ENCODE measurements around the gene AUTS2. TPM values are rescaled to one million over a fixed set of nuclear protein-coding genes. Genes with fewer than 3 reads are reported as not detected.

AUTS2 gene
- total and polyA plus RNA-seq, 10 donors, result 6.1 to 54.8 (median 29.1) TPM

GRCh38 chr7:70539617-70540016 is 941.3 kb downstream of the AUTS2 start:
- no peak for TF ChIP-seq POLR2AphosphoS5 (IDR thresholded peaks at IDR 0.05)
- TF ChIP-seq CTCF (IDR thresholded peaks at IDR 0.05 in 8 of 11, conservative IDR thresholded peaks at IDR 0.05 in 3 of 11), result no peak
- no peak for TF ChIP-seq POLR2A (IDR thresholded peaks at IDR 0.05)
- H3K27ac ChIP-seq, result no peak overlapping the region
- H3K9me3 ChIP-seq, result no peaks in the 10 kb centered on the region
- DNase-seq, result no peak
- intact Hi-C loops (cut with DNase I; ENCODE audit: low total_unique reads), result no loop called here
- no peaks in the 10 kb centered on the region for H3K36me3 ChIP-seq
- no peak overlapping the region for H3K4me3 ChIP-seq
- no peaks in the 10 kb centered on the region for H3K4me1 ChIP-seq
- WGBS, 5 donors, result 82 to 93% (median 89%) methylated on average over 9 of the region's 9 CpGs
- H3K27me3 ChIP-seq (replicated peaks in 1 of 7), result no peaks in the 10 kb centered on the region

- H3K4me3 ChIP-seq, result no peak overlapping the region
- WGBS, 5 donors, result 43 to 76% (median 49%) methylated on average over 1 of the region's 1 CpG
- no peak overlapping the region for H3K27ac ChIP-seq
- intact Hi-C loops (cut with DNase I; ENCODE audit: low total_unique reads), result no loop called here
- no peaks in the 10 kb centered on the region for H3K36me3 ChIP-seq
- no peaks in the 10 kb centered on the region for H3K27me3 ChIP-seq (replicated peaks in 1 of 7)
- TF ChIP-seq POLR2A (IDR thresholded peaks at IDR 0.05), result no peak
- TF ChIP-seq POLR2AphosphoS5 (IDR thresholded peaks at IDR 0.05), result no peak
- TF ChIP-seq CTCF (IDR thresholded peaks at IDR 0.05 in 8 of 11, conservative IDR thresholded peaks at IDR 0.05 in 3 of 11), result no peak
- no peaks in the 10 kb centered on the region for H3K4me1 ChIP-seq
- no peaks in the 10 kb centered on the region for H3K9me3 ChIP-seq
- no peak for DNase-seq
These were observed 942.4 kb downstream of the AUTS2 start for GRCh38 chr7:70540641-70541040.

GRCh38 chr7:70542750-70543376 is 944.6 kb downstream of the AUTS2 start:
- H3K27me3 ChIP-seq (replicated peaks in 1 of 7), result no peaks in the 10 kb centered on the region
- no peak overlapping the region for H3K4me3 ChIP-seq
- TF ChIP-seq POLR2AphosphoS5 (IDR thresholded peaks at IDR 0.05) (no peak), CTCF (IDR thresholded peaks at IDR 0.05 in 8 of 11, conservative IDR thresholded peaks at IDR 0.05 in 3 of 11) (no peak), POLR2A (IDR thresholded peaks at IDR 0.05) (no peak)
- DNase-seq, result no peak
- no peaks in the 10 kb centered on the region for H3K9me3 ChIP-seq
- no peaks in the 10 kb centered on the region for H3K36me3 ChIP-seq
- H3K4me1 ChIP-seq, result no peaks in the 10 kb centered on the region
- no peak overlapping the region for H3K27ac ChIP-seq
- intact Hi-C loops (cut with DNase I; ENCODE audit: low total_unique reads), result no loop called here
- 61 to 93% (median 83%) methylated on average over 1 of the region's 1 CpG for WGBS, 5 donors

GRCh38 chr7:70544016-70544415 is 945.7 kb downstream of the AUTS2 start:
- no peaks in the 10 kb centered on the region for H3K27me3 ChIP-seq (replicated peaks in 1 of 7)
- no peak for DNase-seq
- no peaks in the 10 kb centered on the region for H3K9me3 ChIP-seq
- WGBS, 5 donors, result 90 to 96% (median 94%) methylated on average over 2 of the region's 2 CpGs
- no peaks in the 10 kb centered on the region for H3K36me3 ChIP-seq
- TF ChIP-seq CTCF (IDR thresholded peaks at IDR 0.05 in 8 of 11, conservative IDR thresholded peaks at IDR 0.05 in 3 of 11), result no peak
- no peak for TF ChIP-seq POLR2AphosphoS5 (IDR thresholded peaks at IDR 0.05)
- no peak for TF ChIP-seq POLR2A (IDR thresholded peaks at IDR 0.05)
- H3K4me1 ChIP-seq, result no peaks in the 10 kb centered on the region
- no peak overlapping the region for H3K4me3 ChIP-seq
- intact Hi-C loops (cut with DNase I; ENCODE audit: low total_unique reads), result no loop called here
- no peak overlapping the region for H3K27ac ChIP-seq

Data from spleen (tissue), 11 donors.